Measurements from ENCODE around the gene IQSEC3. TPM values are rescaled to one million over a fixed set of nuclear protein-coding genes. Genes with fewer than 3 reads are reported as not detected.

IQSEC3 gene
- total RNA-seq, 4 donors from 2014 or later, result 0.02 to 0.36 (median 0.07) TPM

DNA sequence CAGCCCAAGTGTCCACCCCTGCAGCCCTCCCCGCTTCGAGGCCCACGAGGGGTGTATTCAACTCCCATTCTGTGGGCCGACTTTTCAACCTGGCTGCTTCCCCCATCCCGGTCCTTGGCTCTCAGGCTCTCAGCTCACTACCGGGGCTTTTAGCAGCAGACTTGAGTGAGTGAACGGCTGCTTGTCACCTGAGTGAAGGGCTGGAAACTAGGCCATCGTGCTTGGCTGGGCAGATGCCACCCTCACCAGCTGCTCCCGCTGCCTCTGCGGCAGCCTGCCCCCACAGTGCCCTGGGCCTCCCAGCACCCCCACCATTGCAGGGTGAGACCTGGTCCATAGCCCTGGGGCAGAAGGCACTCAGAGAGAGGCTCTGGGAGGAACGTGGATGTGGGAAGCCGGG lies 87.5 kb downstream of the IQSEC3 start:
- in situ Hi-C loops (cut with MboI; ENCODE audit: low sequenced_read_pairs in 4 of 4), result no loop called here

DNA sequence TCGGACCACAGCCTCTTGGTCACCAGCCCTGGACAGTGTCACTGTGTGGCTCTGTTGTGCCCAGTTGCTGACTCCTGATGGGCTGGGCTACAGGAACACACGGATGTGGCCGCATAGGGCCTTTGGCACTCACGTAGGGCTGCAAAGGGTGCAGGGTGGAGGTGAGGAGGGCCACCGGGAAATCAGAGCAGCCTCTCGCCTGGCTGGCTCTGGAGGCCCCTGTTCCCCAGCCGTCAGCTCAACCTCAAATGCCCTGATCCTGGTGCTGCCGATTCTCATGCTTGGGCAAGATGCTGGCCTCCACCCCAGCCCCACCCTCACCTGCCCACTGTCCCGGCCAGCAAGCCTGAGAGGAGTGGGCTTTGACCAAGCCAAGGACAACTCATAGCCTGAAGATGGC lies 88.4 kb downstream of the IQSEC3 start:
- Histone ChIP-seq H3K27ac (no peak overlapping the region), H3K27me3 (no peaks in the 10 kb centered on the region), H3K4me1 (no peaks in the 10 kb centered on the region), H3K36me3 (no peaks in the 10 kb centered on the region), H3K9me3 (no peaks in the 10 kb centered on the region), H3K4me3 (no peak overlapping the region)
- no peak for DNase-seq
- no peak for TF ChIP-seq POLR2A (IDR thresholded peaks at IDR 0.05)
- TF ChIP-seq, protein P1, sequence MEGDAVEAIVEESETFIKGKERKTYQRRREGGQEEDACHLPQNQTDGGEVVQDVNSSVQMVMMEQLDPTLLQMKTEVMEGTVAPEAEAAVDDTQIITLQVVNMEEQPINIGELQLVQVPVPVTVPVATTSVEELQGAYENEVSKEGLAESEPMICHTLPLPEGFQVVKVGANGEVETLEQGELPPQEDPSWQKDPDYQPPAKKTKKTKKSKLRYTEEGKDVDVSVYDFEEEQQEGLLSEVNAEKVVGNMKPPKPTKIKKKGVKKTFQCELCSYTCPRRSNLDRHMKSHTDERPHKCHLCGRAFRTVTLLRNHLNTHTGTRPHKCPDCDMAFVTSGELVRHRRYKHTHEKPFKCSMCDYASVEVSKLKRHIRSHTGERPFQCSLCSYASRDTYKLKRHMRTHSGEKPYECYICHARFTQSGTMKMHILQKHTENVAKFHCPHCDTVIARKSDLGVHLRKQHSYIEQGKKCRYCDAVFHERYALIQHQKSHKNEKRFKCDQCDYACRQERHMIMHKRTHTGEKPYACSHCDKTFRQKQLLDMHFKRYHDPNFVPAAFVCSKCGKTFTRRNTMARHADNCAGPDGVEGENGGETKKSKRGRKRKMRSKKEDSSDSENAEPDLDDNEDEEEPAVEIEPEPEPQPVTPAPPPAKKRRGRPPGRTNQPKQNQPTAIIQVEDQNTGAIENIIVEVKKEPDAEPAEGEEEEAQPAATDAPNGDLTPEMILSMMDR (IDR thresholded peaks at IDR 0.05 in 4 of 5, conservative IDR thresholded peaks at IDR 0.05 in 1 of 5), result no peak
- no peak for ATAC-seq
- intact Hi-C loops (cut with DNase I; ENCODE audit: low total_unique reads), result no loop called here
- in situ Hi-C loops (cut with MboI; ENCODE audit: low sequenced_read_pairs in 4 of 4), result no loop called here

More for the DNA sequence above, 87.5 kb downstream of the IQSEC3 start:
- DNase-seq (no peak), ATAC-seq (no peak)
- intact Hi-C loops (cut with DNase I; ENCODE audit: low total_unique reads), result no loop called here
- H3K36me3 ChIP-seq, result no peaks in the 10 kb centered on the region
- H3K9me3 ChIP-seq, result no peaks in the 10 kb centered on the region
- H3K4me1 ChIP-seq, result no peaks in the 10 kb centered on the region
- no peak overlapping the region for H3K4me3 ChIP-seq
- H3K27ac ChIP-seq, result no peak overlapping the region
- TF ChIP-seq, protein P1 (IDR thresholded peaks at IDR 0.05 in 4 of 5, conservative IDR thresholded peaks at IDR 0.05 in 1 of 5), result no peak
- TF ChIP-seq POLR2A (IDR thresholded peaks at IDR 0.05), result no peak
- H3K27me3 ChIP-seq, result no peaks in the 10 kb centered on the region

DNA sequence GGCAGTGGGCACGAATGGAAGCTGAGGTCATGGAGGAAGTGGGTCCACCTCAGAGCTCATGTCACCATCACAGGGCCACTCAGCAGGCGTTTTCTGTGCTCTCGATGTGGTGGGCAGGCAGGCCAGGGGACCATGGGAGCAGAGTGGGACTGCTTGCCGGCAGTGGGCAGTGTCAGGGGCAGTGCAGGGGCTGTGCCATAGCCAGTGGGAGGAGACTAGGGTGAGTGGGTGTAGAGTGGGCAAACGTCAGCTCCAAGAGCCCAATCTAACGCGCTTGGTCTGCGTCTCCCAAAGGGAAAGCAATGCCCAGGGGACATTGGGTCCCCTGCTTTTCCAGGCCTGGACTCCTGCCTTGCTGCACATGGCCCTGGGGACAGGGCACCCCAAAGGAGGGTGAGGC lies 89.1 kb downstream of the IQSEC3 start:
- no peaks in the 10 kb centered on the region for H3K36me3 ChIP-seq
- intact Hi-C loops (cut with DNase I; ENCODE audit: low total_unique reads) (no loop called here), in situ Hi-C loops (cut with MboI; ENCODE audit: low sequenced_read_pairs in 4 of 4) (no loop called here)
- H3K4me3 ChIP-seq, result no peak overlapping the region
- DNase-seq, result no peak
- ATAC-seq, result no peak
- no peaks in the 10 kb centered on the region for H3K27me3 ChIP-seq
- H3K4me1 ChIP-seq, result no peaks in the 10 kb centered on the region
- H3K27ac ChIP-seq, result no peak overlapping the region
- no peaks in the 10 kb centered on the region for H3K9me3 ChIP-seq
- no peak for TF ChIP-seq POLR2A (IDR thresholded peaks at IDR 0.05)
- TF ChIP-seq, protein P1 (IDR thresholded peaks at IDR 0.05 in 4 of 5, conservative IDR thresholded peaks at IDR 0.05 in 1 of 5), result no peak

DNA sequence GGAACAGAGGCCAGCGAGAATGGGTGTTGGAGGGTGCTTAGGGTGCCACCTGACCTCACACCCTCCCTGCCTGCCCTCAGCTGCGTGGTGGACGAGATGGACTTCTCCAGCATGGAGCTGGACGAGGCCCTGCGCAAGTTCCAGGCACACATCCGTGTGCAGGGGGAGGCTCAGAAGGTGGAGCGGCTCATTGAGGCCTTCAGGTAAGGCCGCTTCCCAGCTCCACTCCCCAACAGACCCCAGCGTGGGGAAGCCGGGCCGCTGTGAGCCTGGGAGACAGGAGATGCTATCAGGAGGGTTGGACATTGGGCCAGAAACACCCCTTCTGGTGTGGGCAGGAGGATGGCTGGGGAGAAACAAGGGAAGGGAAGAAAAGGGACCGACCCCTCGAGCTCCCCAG lies 90.4 kb downstream of the IQSEC3 start:
- in situ Hi-C loops (cut with MboI; ENCODE audit: low sequenced_read_pairs in 4 of 4) (no loop called here), intact Hi-C loops (cut with DNase I; ENCODE audit: low total_unique reads) (no loop called here)
- H3K36me3 ChIP-seq, result no peaks in the 10 kb centered on the region
- no peaks in the 10 kb centered on the region for H3K9me3 ChIP-seq
- ATAC-seq (no peak), DNase-seq (no peak)
- H3K27me3 ChIP-seq, result no peaks in the 10 kb centered on the region
- H3K4me3 ChIP-seq, result no peak overlapping the region
- TF ChIP-seq POLR2A (IDR thresholded peaks at IDR 0.05), result no peak
- TF ChIP-seq, protein P1 (IDR thresholded peaks at IDR 0.05 in 4 of 5, conservative IDR thresholded peaks at IDR 0.05 in 1 of 5), result no peak
- no peaks in the 10 kb centered on the region for H3K4me1 ChIP-seq
- H3K27ac ChIP-seq, result no peak overlapping the region

DNA sequence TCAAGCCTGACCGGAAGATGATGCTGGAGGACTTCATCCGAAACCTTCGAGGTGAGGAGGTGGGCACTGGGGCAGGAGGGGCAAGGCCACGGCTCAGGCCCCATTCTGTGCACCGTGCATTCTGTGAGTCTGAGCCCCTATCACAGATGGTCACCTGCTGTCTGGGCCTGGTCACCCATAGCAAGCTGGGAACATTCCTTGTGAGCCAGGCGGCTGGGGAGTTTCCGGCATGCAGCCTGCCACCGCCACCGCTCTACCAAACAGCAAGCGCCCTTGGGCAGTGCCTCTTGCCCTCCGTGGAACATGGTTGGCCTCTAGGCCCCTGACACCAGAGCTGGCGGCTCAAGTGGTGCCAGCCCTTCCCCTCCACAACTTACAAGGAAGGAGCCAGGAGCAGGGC lies 91.1 kb downstream of the IQSEC3 start:
- intact Hi-C loops (cut with DNase I; ENCODE audit: low total_unique reads), result no loop called here
- no peak for ATAC-seq
- no peak overlapping the region for H3K4me3 ChIP-seq
- no peaks in the 10 kb centered on the region for H3K36me3 ChIP-seq
- H3K27me3 ChIP-seq, result no peaks in the 10 kb centered on the region
- no peak for DNase-seq
- H3K4me1 ChIP-seq, result no peaks in the 10 kb centered on the region
- no peaks in the 10 kb centered on the region for H3K9me3 ChIP-seq
- no peak overlapping the region for H3K27ac ChIP-seq
- in situ Hi-C loops (cut with MboI; ENCODE audit: low sequenced_read_pairs in 4 of 4), result no loop called here
- TF ChIP-seq, protein P1 (IDR thresholded peaks at IDR 0.05 in 4 of 5, conservative IDR thresholded peaks at IDR 0.05 in 1 of 5), result no peak
- no peak for TF ChIP-seq POLR2A (IDR thresholded peaks at IDR 0.05)
